Thyroid gland (tissue), 4 donors: ENCODE results near the gene FOXP1.

Source experiments
- POLR2A ChIP-seq, 2 donors: fragments of 450-650 bp; IDR thresholded peaks; one replicate each; pipeline ENCODE4 v1.6.1; 2017; ENCODE audit warnings: antibody characterized with exemption in 2 of 2, mild to moderate bottlenecking in 2 of 2, moderate library complexity in 1 of 2
- TF ChIP-seq, protein P1 (sequence below), 6 experiments: fragments of 200-600 bp in 3 of 6; fragments of 450-650 bp in 3 of 6; sonication (generic) in 3 of 6; IDR thresholded peaks; one replicate each; pipeline ENCODE4 v1.5.1; 2016 to 2019; ENCODE audit warnings: antibody characterized with exemption in 6 of 6, mild to moderate bottlenecking in 2 of 6, inconsistent platforms in 1 of 6, moderate library complexity in 1 of 6

DNA sequence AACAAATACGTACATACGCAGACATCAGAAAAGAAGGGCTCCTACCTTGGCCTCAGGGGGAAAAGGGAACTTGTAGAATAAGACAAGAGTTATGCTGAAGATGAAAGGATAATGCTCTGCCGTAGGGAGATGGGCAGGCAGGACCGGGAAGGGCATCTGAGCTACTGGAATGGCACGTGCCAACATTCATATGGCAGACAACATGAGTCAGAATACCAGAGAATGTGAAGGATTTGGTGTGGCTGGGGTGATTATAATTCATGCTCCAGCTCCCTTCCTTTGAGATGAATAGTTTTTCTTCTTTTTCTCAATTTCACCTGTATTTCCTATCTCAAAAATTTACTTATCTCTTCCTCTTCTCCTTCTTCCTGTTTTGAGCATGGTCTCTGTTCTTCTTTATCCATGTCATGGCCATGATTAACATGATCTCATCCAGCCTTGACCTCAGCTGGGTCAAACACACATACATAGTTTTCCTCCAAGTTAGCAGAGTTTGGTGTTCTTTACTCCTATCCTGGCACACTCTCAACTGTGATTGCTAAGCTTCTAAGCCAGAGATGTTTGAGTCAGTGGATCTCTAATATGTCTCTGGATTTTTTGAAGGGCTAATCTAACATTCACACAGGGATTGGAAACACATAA is 507.0 kb downstream of the FOXP1 start:
- TF ChIP-seq, protein P1, sequence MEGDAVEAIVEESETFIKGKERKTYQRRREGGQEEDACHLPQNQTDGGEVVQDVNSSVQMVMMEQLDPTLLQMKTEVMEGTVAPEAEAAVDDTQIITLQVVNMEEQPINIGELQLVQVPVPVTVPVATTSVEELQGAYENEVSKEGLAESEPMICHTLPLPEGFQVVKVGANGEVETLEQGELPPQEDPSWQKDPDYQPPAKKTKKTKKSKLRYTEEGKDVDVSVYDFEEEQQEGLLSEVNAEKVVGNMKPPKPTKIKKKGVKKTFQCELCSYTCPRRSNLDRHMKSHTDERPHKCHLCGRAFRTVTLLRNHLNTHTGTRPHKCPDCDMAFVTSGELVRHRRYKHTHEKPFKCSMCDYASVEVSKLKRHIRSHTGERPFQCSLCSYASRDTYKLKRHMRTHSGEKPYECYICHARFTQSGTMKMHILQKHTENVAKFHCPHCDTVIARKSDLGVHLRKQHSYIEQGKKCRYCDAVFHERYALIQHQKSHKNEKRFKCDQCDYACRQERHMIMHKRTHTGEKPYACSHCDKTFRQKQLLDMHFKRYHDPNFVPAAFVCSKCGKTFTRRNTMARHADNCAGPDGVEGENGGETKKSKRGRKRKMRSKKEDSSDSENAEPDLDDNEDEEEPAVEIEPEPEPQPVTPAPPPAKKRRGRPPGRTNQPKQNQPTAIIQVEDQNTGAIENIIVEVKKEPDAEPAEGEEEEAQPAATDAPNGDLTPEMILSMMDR (IDR thresholded peaks at IDR 0.05): no peak
- no peak for TF ChIP-seq POLR2A (IDR thresholded peaks at IDR 0.05)
